Fibroblast of mammary gland (primary cell): ENCODE measurements around the gene NR2F6.

Experiments used
- DNase-seq: peaks from one replicate; pipeline ENCODE4 v3.0.0-alpha.2; 2010; ENCODE audit warnings: low read depth
- H3K4me3 ChIP-seq: 2 replicates; pipeline ENCODE4 v1.5.1; 2011; ENCODE audit warnings: low read depth, mild to moderate bottlenecking, low read length, moderate library complexity; ENCODE audit not compliant: control insufficient read depth
- CTCF ChIP-seq: conservative IDR thresholded peaks from 2 replicates; pipeline ENCODE4 v1.5.1; 2011; ENCODE audit warnings: low read depth, low read length, inconsistent platforms; ENCODE audit not compliant: control insufficient read depth, insufficient read depth

The NR2F6 gene

GRCh38 chr19:17236811-17237543, 8.7 kb downstream of the NR2F6 start:
- no peak for TF ChIP-seq CTCF
- DNase-seq, result no peak
- no peak overlapping the region for H3K4me3 ChIP-seq

DNA sequence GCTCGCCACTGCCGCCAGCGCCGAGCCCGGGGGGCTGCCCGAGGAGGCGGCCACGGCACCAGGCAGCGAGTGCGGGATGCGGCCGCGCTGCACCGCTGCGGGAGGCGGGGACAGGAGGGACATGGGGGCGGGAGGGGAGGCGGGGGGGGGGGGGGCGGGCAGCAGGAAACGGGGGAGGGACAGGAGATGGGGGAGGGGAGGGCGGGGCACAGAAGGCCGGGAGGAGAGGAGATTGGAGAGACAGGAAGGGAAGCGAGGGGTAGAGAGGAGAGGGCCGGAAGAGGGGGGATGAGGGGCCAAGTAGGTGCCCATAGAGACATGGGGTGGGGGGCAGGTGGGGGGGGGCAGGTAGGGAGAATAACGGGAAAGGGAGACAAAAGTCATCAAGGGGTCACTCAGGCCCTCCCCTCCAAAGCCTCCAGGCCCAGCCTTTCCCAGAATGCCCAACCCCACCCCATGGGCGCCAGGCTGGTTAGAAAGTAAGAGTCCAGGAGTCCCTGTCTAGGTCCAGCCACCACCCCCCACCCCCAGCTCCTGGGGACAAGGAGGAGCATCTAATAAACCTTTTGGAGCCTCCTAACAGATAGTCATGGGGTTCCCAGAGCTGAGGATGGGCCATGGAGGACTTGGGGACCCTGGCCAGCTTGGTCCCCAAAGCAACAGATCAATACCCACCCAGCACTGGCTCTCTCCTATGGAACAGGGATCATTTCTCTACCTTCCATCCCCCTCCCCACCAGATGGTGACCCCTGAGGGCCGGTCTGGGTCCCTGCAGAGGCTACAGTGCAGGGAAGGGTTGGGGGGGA, 9.5 kb downstream of the NR2F6 start:
- DNase-seq, result peak; percentile 44
- TF ChIP-seq CTCF, result no peak
- H3K4me3 ChIP-seq, result peak overlapping the region; percentile 56

DNA sequence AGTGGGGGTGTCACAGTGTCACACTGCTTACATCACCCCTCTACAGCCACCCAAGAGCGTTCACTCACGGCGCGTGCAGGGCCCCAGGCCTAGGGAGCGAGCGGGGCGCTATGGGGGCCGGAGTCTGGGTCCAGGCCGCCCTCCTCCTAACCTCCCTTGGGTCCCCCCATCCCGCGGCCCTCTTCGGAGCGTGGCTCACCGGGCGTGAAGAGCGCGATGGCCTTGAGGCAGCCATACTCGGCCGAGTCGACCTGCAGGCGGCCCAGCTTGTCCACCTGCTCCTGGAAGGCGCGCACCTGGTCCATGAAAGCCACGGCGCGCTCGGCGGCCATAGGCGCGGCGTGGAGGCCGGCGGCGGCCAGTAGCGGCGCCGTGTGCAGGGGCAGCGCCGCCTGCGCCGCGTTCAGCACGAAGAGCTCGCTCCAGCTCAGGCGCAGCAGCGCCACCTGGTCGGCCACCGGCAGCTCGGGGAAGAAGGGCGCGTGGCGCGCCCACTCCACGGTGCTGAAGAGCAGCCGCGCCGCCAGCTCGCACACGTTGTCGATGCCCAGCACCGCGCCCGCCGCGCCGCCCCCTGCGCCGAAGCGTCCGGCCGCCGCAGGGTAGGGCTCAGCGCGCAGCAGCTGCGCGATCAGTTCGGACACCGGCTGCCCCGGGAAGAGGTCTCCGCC, 10.3 kb downstream of the NR2F6 start:
- H3K4me3 ChIP-seq, result peak overlapping the region; percentile 56
- peak; percentile 20 for TF ChIP-seq CTCF
- peak; percentile 66 for DNase-seq

DNA sequence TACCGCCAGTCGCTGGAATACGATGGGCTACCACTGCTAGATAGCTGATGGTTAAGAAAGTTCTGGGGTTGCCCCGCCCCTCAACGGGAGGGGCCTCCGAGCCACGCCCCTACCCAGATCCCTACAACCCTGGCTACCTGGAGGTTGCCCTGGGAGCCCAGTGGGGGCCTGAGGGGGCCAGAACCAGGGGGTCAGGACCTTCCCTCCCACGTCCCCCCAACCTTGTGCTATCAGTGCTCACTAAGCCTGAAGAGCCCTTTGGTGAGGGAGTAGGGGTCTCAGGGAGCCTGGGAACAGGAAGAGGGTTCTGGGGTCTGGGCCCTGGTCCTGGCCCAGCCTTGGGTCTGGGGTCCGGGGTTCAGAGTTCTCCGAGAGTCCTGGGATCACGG, 10.8 kb downstream of the NR2F6 start:
- DNase-seq, result peak; percentile 48
- H3K4me3 ChIP-seq, result peak overlapping the region; percentile 56
- TF ChIP-seq CTCF, result no peak

DNA sequence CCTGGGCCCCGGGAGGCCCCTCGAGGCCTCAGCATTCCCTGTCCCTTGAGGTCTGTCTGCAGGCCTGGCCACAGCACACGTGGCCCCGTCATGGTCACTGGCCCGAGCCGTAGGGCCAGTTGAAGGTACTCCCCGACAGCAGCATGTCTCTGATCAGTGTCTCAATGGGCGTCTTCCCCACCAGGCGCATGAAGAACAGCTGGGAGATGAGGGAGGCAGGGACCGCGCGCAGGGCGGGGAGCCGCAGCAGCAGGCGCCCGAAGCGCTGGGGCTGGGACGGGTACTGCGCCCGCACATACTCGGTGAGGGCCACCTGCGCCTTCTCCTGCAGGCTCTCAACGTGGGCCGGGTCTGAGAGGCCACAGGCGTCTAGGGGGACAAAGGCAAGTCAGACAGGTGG, 13.5 kb downstream of the NR2F6 start:
- TF ChIP-seq CTCF, result no peak
- no peak overlapping the region for H3K4me3 ChIP-seq

DNA sequence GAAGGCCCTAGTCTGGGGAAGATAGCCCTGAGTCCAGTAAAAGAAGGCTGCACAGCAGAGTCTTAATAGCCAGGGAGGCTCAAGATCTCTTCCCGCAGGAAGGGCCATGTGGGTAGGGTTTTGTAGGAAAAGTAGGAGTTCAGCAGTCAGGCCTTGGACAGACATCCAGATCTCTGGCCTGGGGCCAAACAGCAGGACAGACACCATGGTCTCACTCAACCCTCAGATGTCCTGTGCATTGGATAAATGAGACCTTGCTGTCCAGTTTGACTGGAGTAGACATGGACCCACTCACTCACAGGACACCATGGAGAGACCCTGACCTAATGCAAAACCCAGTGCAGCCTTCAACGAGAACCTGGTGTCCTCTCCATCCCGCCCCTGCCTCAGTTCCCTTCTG, 15.8 kb downstream of the NR2F6 start:
- H3K4me3 ChIP-seq, result no peak overlapping the region
- no peak for TF ChIP-seq CTCF
- no peak for DNase-seq

More for the DNA sequence above, 13.5 kb downstream of the NR2F6 start:
- DNase-seq, result no peak
